ENCODE results near the gene PRSS21. TPM values are rescaled to one million over a fixed set of nuclear protein-coding genes. Genes with fewer than 3 reads are reported as not detected.

The PRSS21 gene
- total and polyA plus RNA-seq, 10 of the 15 experiments (the other 5 are each of a cell fraction or from before 2014, with no cell fraction given): 5.3 to 73.4 (median 40.1) TPM; not detected in 1

DNA sequence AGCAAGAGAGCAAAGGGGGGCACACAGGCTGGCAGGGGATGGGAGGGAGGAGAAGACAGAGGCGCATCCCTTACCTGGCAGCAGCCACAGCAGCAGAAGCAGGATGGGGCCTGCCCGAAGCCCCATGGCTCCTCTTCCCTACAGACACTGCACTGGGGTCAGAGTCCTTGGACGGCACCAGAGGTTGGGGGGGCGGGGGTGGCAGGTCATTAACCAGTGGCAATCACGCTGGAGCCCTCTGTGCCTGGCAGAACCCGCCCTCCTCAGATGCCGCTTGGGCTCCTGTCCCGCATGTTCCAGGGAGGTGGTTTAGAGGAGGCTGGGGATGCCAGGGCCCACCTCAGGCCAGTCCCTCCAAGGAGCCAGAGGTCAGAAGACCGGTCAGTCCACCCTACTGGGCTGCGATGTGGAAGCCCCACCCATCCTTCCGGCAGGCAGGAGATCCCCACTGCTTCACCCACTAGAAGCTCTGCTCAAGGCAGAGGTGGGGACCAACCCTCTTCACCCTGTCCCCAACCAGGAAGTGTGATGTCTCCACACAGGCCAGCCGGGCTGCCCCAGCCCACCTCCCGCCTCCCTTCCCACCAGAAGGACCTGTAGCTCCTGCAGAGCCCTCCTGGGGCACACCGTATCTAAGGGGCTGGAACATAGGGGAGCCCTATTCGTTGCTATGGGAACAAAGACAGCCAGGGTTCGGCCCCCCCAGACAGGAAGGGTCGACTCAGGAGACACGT, 24.7 kb downstream of the PRSS21 start:
- H3K4me3 ChIP-seq: peak overlapping the region; percentile 45; the same call in 1 of the 2 replicates
- peak overlapping the region; percentile 44 for H3K9ac ChIP-seq (ENCODE audit: control insufficient read depth, insufficient read depth, low read length)
- H3K4me2 ChIP-seq (ENCODE audit: control insufficient read depth, insufficient read depth): peak overlapping the region; percentile 84
- POLR2A ChIA-PET: no interaction called here
- H3K79me2 ChIP-seq (ENCODE audit: control insufficient read depth, insufficient read depth, low read length): no peaks in the 10 kb centered on the region
- CTCF ChIA-PET: no interaction called here
- no peaks in the 10 kb centered on the region for H4K20me1 ChIP-seq (ENCODE audit: control insufficient read depth, insufficient read depth)
- SMC1A ChIA-PET (ENCODE audit: uncharacterized antibody, unreplicated experiment): no interaction called here
- no peak overlapping the region for H3K27ac ChIP-seq (ENCODE audit: control insufficient read depth, insufficient read depth)
- no peak for FAIRE-seq
- H3K36me3 ChIP-seq (ENCODE audit: control insufficient read depth in 2 of 2, insufficient read depth in 2 of 2, low read length in 1 of 2): no peaks in the 10 kb centered on the region
- no peak for ATAC-seq
- no peak for DNase-seq (ENCODE audit: low read depth, low spot score)
- in situ Hi-C loops (cut with MboI): no loop called here
- H3K4me1 ChIP-seq (ENCODE audit: control insufficient read depth, insufficient read depth, low read length): peaks cover 9% of the 10 kb centered on the region; the same call in 1 of the 2 replicates
- BruUV-seq (replicated peaks): no TSS peak
- intact Hi-C loops (cut with micrococcal nuclease; ENCODE audit: unreplicated experiment): no loop called here
- peaks cover 3% of the 10 kb centered on the region; the same call in 1 of the 3 replicates for H3K9me3 ChIP-seq (replicated peaks; ENCODE audit: control insufficient read depth, insufficient read depth, low read length)
- no peaks in the 10 kb centered on the region for H3K27me3 ChIP-seq (replicated peaks in 1 of 2; ENCODE audit: control insufficient read depth in 2 of 2, insufficient read depth in 2 of 2, low read length in 1 of 2)
- WGBS (ENCODE audit: insufficient coverage, insufficient replicate concordance, low lambda C conversion rate, missing lambda C conversion rate): 70% methylated on average over 18 of the region's 18 CpGs
- peak overlapping the region; percentile 83 for H2AFZ ChIP-seq (ENCODE audit: control insufficient read depth, low read depth, low read length)
- RAD21 ChIA-PET (ENCODE audit: unreplicated experiment): interaction anchor here (1.9 kb wide), 1 partner anchor 27 kb away, joined by 4 read pairs; no protein-coding TSS in a partner anchor
- no peak for TF ChIP-seq POLR2A (IDR thresholded peaks at IDR 0.05; ENCODE audit: low read depth, low read length)
- no peak for TF ChIP-seq NFYB (IDR thresholded peaks at IDR 0.05; ENCODE audit: insufficient read depth, low read depth, low read length)
- no peak for TF ChIP-seq CHD1 (IDR thresholded peaks at IDR 0.05; ENCODE audit: low read depth, low read length)
- no peak for TF ChIP-seq NR2C2 (IDR thresholded peaks at IDR 0.05; ENCODE audit: borderline replicate concordance, control insufficient read depth, insufficient read length, low read depth)
- no peak for TF ChIP-seq SUPT20H (IDR thresholded peaks at IDR 0.05; ENCODE audit: borderline replicate concordance, control insufficient read depth, low read depth, low read length)
- TF ChIP-seq MYC (IDR thresholded peaks at IDR 0.05; ENCODE audit: insufficient read depth, insufficient read length, insufficient replicate concordance, low read length, severe bottlenecking): no peak
- TF ChIP-seq, protein P1, sequence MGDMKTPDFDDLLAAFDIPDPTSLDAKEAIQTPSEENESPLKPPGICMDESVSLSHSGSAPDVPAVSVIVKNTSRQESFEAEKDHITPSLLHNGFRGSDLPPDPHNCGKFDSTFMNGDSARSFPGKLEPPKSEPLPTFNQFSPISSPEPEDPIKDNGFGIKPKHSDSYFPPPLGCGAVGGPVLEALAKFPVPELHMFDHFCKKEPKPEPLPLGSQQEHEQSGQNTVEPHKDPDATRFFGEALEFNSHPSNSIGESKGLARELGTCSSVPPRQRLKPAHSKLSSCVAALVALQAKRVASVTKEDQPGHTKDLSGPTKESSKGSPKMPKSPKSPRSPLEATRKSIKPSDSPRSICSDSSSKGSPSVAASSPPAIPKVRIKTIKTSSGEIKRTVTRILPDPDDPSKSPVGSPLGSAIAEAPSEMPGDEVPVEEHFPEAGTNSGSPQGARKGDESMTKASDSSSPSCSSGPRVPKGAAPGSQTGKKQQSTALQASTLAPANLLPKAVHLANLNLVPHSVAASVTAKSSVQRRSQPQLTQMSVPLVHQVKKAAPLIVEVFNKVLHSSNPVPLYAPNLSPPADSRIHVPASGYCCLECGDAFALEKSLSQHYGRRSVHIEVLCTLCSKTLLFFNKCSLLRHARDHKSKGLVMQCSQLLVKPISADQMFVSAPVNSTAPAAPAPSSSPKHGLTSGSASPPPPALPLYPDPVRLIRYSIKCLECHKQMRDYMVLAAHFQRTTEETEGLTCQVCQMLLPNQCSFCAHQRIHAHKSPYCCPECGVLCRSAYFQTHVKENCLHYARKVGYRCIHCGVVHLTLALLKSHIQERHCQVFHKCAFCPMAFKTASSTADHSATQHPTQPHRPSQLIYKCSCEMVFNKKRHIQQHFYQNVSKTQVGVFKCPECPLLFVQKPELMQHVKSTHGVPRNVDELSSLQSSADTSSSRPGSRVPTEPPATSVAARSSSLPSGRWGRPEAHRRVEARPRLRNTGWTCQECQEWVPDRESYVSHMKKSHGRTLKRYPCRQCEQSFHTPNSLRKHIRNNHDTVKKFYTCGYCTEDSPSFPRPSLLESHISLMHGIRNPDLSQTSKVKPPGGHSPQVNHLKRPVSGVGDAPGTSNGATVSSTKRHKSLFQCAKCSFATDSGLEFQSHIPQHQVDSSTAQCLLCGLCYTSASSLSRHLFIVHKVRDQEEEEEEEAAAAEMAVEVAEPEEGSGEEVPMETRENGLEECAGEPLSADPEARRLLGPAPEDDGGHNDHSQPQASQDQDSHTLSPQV (IDR thresholded peaks at IDR 0.05): no peak
- TF ChIP-seq GABPA (IDR thresholded peaks at IDR 0.05; ENCODE audit: low read depth): no peak
- TF ChIP-seq, protein P2, sequence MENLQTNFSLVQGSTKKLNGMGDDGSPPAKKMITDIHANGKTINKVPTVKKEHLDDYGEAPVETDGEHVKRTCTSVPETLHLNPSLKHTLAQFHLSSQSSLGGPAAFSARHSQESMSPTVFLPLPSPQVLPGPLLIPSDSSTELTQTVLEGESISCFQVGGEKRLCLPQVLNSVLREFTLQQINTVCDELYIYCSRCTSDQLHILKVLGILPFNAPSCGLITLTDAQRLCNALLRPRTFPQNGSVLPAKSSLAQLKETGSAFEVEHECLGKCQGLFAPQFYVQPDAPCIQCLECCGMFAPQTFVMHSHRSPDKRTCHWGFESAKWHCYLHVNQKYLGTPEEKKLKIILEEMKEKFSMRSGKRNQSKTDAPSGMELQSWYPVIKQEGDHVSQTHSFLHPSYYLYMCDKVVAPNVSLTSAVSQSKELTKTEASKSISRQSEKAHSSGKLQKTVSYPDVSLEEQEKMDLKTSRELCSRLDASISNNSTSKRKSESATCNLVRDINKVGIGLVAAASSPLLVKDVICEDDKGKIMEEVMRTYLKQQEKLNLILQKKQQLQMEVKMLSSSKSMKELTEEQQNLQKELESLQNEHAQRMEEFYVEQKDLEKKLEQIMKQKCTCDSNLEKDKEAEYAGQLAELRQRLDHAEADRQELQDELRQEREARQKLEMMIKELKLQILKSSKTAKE (IDR thresholded peaks at IDR 0.05; ENCODE audit: low read depth, poor library complexity, severe bottlenecking): no peak
- no peak for TF ChIP-seq KAT2A (conservative IDR thresholded peaks at IDR 0.05; ENCODE audit: control insufficient read depth, low read depth, low read length)
- no peak for TF ChIP-seq TCF3 (IDR thresholded peaks at IDR 0.05; ENCODE audit: borderline replicate concordance, insufficient read depth, low read depth, low read length)
- TF ChIP-seq, protein P3, sequence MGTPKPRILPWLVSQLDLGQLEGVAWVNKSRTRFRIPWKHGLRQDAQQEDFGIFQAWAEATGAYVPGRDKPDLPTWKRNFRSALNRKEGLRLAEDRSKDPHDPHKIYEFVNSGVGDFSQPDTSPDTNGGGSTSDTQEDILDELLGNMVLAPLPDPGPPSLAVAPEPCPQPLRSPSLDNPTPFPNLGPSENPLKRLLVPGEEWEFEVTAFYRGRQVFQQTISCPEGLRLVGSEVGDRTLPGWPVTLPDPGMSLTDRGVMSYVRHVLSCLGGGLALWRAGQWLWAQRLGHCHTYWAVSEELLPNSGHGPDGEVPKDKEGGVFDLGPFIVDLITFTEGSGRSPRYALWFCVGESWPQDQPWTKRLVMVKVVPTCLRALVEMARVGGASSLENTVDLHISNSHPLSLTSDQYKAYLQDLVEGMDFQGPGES (IDR thresholded peaks at IDR 0.05): no peak
- TF ChIP-seq NFIC (IDR thresholded peaks at IDR 0.05; ENCODE audit: low read depth, low read length): no peak
- TF ChIP-seq ZSCAN29 (IDR thresholded peaks at IDR 0.05): no peak
- no peak for TF ChIP-seq CEBPB (IDR thresholded peaks at IDR 0.05; ENCODE audit: borderline replicate concordance in 1 of 2, low read depth in 2 of 2, low read length in 2 of 2)
- TF ChIP-seq EP300 (IDR thresholded peaks at IDR 0.05; ENCODE audit: borderline replicate concordance in 1 of 2, control insufficient read depth in 1 of 2, low read depth in 2 of 2, low read length in 2 of 2): no peak

Data from GM12878 (cell line).